ENCODE results near the gene PSPN. TPM values are rescaled to one million over a fixed set of nuclear protein-coding genes. Genes with fewer than 3 reads are reported as not detected.

The PSPN gene
- total and polyA plus RNA-seq, 2 of the 13 experiments (the other 11 are each of a cell fraction or from before 2014, with no cell fraction given) = 0.69 to 1.1 TPM

DNA sequence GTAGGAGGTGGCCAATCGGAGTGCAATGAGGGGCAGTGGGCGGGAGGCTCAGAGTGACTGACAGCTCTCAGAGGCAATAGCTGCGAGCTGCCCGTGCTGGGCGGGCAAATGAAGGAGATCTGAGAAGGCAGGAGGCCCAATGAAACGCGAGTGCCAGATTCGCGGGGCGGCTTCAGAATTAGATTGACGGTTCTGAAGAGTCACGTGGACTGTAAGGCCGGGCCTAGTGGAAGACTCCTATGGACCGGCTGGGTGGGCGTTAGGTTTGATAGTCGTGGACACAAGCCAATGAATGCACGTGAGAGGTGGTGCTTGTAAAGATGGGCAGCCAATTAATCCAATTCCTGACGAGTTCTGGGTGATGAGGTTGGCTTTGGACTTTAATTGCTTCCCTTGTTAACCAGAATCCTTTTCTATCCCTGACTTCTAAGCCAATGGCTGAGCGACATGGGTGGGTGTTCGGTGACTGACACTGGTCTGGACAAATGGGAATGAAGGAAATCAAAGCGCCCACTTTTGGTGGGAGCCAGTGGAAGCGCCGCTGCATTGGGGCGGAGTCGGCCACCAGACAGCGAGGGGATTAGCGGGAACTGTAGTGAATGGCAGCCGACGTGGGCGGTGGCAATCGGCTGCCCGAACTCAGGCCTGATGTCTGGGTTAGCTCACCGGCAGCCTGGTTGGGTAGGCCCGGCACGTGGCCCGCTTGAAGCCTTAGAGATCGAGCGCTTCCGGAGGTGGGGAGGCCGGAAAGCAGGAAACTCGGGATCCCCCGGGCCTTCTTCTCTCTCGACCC, 49.4 kb upstream of the PSPN start (continued):
- TF ChIP-seq ZNF749 (CRISPR knock-in tag; IDR thresholded peaks at IDR 0.05; ENCODE audit: borderline replicate concordance) (no peak), MEIS2 (CRISPR knock-in tag; IDR thresholded peaks at IDR 0.05) (0 out of 2 replicates have a peak, but pooled peaks have one; percentile 37), ZNF275 (CRISPR knock-in tag; IDR thresholded peaks at IDR 0.05; ENCODE audit: borderline replicate concordance) (no peak), JARID2 (CRISPR knock-in tag; IDR thresholded peaks at IDR 0.05; ENCODE audit: insufficient replicate concordance) (no peak), KMT2A (CRISPR knock-in tag; IDR thresholded peaks at IDR 0.05) (0 out of 2 replicates have a peak, but pooled peaks have one; percentile 18), RBFOX2 (IDR thresholded peaks at IDR 0.05; ENCODE audit: low read depth, low read length) (no peak), RBM22 (optimal IDR thresholded peaks at IDR 0.05; ENCODE audit: low read length) (no peak), GABPB1 (CRISPR knock-in tag; IDR thresholded peaks at IDR 0.05) (peak; percentile 46), TAF15 (IDR thresholded peaks at IDR 0.05; ENCODE audit: low read depth, low read length, poor library complexity, severe bottlenecking) (no peak), FOXA3 (CRISPR knock-in tag; IDR thresholded peaks at IDR 0.05) (no peak), ZNF30 (CRISPR knock-in tag; IDR thresholded peaks at IDR 0.05) (no peak), KDM5A (IDR thresholded peaks at IDR 0.05; ENCODE audit: borderline replicate concordance, low read length) (no peak), ZNF546 (CRISPR knock-in tag; conservative IDR thresholded peaks at IDR 0.05) (no peak), SPEN (CRISPR knock-in tag; IDR thresholded peaks at IDR 0.05; ENCODE audit: low read depth) (0 out of 2 replicates have a peak, but pooled peaks have one; percentile 4), NR3C1 (CRISPR knock-in tag; IDR thresholded peaks at IDR 0.05) (no peak), ZNF572 (CRISPR knock-in tag; IDR thresholded peaks at IDR 0.05) (no peak)
- TF ChIP-seq, protein P1, sequence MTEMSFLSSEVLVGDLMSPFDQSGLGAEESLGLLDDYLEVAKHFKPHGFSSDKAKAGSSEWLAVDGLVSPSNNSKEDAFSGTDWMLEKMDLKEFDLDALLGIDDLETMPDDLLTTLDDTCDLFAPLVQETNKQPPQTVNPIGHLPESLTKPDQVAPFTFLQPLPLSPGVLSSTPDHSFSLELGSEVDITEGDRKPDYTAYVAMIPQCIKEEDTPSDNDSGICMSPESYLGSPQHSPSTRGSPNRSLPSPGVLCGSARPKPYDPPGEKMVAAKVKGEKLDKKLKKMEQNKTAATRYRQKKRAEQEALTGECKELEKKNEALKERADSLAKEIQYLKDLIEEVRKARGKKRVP (CRISPR knock-in tag; IDR thresholded peaks at IDR 0.05) = no peak
- TF ChIP-seq, protein P2, sequence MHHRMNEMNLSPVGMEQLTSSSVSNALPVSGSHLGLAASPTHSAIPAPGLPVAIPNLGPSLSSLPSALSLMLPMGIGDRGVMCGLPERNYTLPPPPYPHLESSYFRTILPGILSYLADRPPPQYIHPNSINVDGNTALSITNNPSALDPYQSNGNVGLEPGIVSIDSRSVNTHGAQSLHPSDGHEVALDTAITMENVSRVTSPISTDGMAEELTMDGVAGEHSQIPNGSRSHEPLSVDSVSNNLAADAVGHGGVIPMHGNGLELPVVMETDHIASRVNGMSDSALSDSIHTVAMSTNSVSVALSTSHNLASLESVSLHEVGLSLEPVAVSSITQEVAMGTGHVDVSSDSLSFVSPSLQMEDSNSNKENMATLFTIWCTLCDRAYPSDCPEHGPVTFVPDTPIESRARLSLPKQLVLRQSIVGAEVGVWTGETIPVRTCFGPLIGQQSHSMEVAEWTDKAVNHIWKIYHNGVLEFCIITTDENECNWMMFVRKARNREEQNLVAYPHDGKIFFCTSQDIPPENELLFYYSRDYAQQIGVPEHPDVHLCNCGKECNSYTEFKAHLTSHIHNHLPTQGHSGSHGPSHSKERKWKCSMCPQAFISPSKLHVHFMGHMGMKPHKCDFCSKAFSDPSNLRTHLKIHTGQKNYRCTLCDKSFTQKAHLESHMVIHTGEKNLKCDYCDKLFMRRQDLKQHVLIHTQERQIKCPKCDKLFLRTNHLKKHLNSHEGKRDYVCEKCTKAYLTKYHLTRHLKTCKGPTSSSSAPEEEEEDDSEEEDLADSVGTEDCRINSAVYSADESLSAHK (CRISPR knock-in tag; IDR thresholded peaks at IDR 0.05; ENCODE audit: borderline replicate concordance) = no peak
- TF ChIP-seq, protein P3, sequence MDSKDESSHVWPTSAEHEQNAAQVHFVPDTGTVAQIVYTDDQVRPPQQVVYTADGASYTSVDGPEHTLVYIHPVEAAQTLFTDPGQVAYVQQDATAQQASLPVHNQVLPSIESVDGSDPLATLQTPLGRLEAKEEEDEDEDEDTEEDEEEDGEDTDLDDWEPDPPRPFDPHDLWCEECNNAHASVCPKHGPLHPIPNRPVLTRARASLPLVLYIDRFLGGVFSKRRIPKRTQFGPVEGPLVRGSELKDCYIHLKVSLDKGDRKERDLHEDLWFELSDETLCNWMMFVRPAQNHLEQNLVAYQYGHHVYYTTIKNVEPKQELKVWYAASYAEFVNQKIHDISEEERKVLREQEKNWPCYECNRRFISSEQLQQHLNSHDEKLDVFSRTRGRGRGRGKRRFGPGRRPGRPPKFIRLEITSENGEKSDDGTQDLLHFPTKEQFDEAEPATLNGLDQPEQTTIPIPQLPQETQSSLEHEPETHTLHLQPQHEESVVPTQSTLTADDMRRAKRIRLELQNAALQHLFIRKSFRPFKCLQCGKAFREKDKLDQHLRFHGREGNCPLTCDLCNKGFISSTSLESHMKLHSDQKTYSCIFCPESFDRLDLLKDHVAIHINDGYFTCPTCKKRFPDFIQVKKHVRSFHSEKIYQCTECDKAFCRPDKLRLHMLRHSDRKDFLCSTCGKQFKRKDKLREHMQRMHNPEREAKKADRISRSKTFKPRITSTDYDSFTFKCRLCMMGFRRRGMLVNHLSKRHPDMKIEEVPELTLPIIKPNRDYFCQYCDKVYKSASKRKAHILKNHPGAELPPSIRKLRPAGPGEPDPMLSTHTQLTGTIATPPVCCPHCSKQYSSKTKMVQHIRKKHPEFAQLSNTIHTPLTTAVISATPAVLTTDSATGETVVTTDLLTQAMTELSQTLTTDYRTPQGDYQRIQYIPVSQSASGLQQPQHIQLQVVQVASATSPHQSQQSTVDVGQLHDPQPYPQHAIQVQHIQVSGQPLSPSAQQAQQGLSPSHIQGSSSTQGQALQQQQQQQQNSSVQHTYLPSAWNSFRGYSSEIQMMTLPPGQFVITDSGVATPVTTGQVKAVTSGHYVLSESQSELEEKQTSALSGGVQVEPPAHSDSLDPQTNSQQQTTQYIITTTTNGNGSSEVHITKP (CRISPR knock-in tag; IDR thresholded peaks at IDR 0.05; ENCODE audit: low read depth) = 0 out of 2 replicates have a peak, but pooled peaks have one; percentile 18

Data from HepG2 (cell line).